AG10803 (cell line): ENCODE results near the gene REEP3.
"Not testable (repeated sequence)": the region's sequence is repeated elsewhere in the genome, so short reads cannot be mapped to it uniquely, and the experiment has no call there.

ENCODE experiments used
- DNase-seq: peaks from one replicate; pipeline ENCODE4 v3.0.0; 2010; ENCODE audit warnings: low read depth
- H3K4me3 ChIP-seq: 2 replicates; pipeline ENCODE4 v1.5.1; 2011; ENCODE audit warnings: mild to moderate bottlenecking, low read length, control low read depth
- TF ChIP-seq, protein P1 (sequence below): conservative IDR thresholded peaks from 2 replicates; pipeline ENCODE4 v1.5.1; 2011; ENCODE audit warnings: mild to moderate bottlenecking, low read length, control low read depth, inconsistent platforms

The REEP3 gene

DNA sequence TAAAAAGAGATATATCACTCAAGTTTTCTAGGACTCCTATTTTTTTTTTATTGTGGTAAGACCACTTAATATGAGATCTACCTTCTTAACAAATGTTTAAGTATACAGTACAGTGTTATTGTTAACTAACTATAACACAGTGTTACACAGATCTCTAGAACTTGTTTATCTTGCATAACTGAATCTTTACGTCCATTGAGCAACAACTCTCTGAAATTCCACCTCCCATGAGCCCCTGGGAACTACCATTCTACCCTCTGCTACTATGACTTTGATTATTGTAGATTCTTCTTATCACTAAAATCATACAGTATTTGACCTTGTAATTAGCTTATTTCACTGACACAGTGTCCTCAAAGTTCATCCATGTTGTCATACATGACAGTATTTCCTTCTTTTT, 22.5 kb upstream of the REEP3 start:
- no peak overlapping the region for H3K4me3 ChIP-seq
- TF ChIP-seq, protein P1, sequence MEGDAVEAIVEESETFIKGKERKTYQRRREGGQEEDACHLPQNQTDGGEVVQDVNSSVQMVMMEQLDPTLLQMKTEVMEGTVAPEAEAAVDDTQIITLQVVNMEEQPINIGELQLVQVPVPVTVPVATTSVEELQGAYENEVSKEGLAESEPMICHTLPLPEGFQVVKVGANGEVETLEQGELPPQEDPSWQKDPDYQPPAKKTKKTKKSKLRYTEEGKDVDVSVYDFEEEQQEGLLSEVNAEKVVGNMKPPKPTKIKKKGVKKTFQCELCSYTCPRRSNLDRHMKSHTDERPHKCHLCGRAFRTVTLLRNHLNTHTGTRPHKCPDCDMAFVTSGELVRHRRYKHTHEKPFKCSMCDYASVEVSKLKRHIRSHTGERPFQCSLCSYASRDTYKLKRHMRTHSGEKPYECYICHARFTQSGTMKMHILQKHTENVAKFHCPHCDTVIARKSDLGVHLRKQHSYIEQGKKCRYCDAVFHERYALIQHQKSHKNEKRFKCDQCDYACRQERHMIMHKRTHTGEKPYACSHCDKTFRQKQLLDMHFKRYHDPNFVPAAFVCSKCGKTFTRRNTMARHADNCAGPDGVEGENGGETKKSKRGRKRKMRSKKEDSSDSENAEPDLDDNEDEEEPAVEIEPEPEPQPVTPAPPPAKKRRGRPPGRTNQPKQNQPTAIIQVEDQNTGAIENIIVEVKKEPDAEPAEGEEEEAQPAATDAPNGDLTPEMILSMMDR: no peak
- no peak for DNase-seq

DNA sequence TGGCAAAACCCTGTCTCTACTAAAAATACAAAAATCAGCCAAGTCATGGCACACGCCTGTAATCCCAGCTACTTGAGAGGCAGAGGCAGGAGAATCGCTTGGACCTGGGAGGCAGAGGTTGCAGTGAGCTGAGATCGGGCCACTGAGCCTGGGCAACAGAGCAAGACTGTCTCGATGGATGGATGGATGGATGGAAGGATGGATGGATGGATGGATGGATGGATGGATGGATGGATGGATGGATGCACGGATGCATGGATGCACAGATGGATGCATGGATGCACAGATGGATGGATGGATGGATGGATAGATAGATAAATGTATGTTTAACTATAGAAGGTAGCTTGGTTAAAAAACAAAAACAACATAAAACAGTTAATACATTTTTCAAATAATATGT, 20.6 kb upstream of the REEP3 start:
- DNase-seq, H3K4me3 ChIP-seq: not testable (repeated sequence)

DNA sequence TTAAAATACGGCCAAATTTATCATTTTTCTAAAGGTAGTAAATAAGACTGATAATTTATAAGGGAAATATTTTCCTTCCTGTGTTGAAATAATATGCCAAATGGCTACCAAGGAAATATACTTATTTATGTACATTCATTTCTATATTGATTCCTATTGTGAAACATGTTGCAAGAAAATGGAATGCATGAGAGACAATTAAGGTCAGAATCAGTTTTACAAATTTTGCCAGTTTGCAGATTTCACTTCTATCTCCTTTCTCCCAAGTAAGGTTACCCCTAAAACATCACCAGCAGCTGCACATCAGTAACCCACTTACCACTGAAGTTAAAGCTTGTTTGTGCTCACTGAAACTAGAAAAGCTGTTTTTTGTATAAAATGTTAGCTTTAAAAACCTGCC, 19.2 kb upstream of the REEP3 start:
- no peak overlapping the region for H3K4me3 ChIP-seq
- DNase-seq: no peak

DNA sequence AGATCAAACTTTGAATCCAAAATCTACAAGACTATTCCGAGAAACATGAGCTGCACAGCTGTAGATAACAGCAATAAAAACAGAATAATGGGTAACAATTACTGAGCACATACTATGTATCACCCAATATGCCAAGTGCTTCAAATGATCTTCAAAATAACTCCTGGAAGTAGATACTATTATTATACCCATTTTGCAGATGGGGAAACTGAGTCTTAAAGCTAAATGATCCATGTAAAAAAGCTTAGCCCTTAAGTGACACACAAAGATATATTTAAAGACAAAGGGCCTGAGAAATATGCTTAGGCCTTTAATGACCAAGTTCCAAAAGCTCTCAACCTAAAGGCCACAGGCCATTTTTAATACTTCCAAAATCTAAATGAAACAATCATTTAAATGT, 18.4 kb upstream of the REEP3 start:
- no peak for DNase-seq
- no peak overlapping the region for H3K4me3 ChIP-seq
- TF ChIP-seq, protein P1: no peak

More for the DNA sequence above, 19.2 kb upstream of the REEP3 start:
- TF ChIP-seq, protein P1: no peak

DNA sequence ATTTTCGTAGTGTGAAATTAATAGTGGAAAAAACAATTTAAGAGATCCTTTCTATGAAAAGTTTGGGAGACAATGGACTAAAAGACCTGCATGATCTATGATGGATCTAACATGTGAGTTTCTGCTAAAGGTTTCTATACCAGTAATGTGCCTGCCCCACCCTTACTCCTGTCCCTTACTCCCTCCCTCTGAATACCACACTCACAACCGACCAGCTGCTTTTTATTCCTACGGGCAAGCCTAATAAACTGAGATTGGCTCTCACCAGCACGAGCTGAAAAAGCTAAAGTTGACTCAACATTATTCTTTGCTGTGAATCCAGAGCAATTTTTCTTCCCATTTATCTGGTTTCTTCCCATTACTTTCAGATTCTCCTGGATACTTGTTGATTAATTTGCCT, 17.8 kb upstream of the REEP3 start:
- H3K4me3 ChIP-seq: no peak overlapping the region
- peak; percentile 35 for DNase-seq
- TF ChIP-seq, protein P1: no peak

DNA sequence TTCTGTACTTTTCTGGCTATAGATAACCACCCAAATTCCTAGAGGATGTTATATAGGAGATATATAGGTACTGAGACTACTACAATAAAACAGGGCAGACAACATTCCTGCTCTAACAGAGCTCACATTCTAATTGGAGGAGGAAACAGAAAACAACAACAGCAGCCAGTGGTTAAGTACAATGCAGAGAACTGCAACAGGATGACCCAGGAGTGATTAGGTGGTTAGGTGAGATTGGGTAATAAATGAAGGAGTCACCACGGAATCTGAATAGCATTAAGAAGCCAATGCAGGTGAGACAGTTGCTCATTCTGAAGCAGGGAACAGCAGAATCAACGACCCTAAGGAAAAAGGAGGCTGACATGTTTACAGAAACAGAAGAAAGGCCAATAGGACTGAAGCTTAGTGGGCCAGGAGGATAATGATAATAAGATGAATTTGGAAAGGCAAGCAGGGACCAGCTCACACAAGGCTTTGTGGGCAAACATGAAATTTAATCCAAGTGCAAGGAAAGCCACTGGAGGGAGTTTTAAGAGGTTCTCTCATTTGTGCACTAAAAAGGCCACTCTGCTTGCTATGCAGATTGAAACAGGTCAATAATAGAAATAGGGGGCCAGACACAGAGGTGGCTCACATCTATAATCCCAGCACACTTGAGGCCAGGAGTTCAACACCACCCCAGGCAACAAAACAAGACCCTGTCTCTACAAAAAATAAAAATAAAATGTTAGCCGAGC, 16.9 kb upstream of the REEP3 start:
- DNase-seq: no peak
- TF ChIP-seq, protein P1: peak; percentile 19
- no peak overlapping the region for H3K4me3 ChIP-seq

DNA sequence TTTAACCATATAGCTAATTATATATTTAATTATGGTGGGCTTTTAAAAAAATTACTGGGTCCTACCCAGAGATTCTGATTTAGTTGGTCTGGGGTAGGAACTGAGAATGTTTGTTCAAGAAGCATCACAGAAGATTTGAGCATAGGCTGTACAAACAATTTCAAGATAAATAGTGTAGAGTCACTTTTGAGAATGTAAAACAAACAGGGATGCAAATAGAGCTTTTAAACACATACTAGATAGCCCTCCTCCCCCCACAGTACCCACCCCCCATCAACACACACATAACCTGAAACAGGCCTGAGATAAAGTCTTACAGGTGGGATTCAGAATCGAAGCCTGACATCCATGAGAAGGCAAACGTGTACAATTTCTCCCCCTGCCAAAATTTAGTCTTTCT, 15.6 kb upstream of the REEP3 start:
- H3K4me3 ChIP-seq: no peak overlapping the region
- DNase-seq: no peak
- TF ChIP-seq, protein P1: no peak

DNA sequence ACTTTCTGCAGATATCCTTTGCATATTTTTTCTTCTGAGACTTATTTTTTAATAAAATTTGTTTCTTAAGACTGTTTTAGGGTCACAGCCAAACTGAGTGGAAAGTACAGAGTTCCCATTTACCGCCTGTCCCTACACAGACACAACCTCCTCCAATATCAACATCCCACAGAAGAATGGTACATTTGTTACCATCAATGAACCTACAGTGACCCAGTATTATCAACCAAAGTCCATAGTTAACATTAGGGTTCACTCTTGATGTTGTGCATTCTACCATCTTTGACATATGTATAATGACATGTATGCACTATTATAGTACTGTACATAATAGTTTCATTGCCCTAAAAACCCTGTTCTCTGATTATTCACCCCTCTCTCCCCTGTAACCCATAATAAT, 14.6 kb upstream of the REEP3 start:
- DNase-seq: no peak
- TF ChIP-seq, protein P1: no peak
- H3K4me3 ChIP-seq: no peak overlapping the region
